MM.1S (cell line): ENCODE measurements around the gene DMBT1.

Source experiments
- EZH2 ChIP-seq: fragments of 300-600 bp; sonication (generic); optimal IDR thresholded peaks from 2 replicates; pipeline ENCODE3; 2017; ENCODE audit warnings: low read depth, mild to moderate bottlenecking, antibody characterized with exemption, low read length, mixed read lengths
- EZH2phosphoT487 ChIP-seq: fragments of 300-600 bp; sonication (generic); IDR thresholded peaks from 2 replicates; pipeline ENCODE4 v1.6.1; 2018; ENCODE audit warnings: antibody characterized with exemption, low read length
- TF ChIP-seq, protein P1 (sequence below): fragments of 300-600 bp; sonication (generic); IDR thresholded peaks from 2 replicates; pipeline ENCODE4 v1.5.1; 2016; ENCODE audit warnings: antibody characterized with exemption, low read length, mixed read lengths

DNA sequence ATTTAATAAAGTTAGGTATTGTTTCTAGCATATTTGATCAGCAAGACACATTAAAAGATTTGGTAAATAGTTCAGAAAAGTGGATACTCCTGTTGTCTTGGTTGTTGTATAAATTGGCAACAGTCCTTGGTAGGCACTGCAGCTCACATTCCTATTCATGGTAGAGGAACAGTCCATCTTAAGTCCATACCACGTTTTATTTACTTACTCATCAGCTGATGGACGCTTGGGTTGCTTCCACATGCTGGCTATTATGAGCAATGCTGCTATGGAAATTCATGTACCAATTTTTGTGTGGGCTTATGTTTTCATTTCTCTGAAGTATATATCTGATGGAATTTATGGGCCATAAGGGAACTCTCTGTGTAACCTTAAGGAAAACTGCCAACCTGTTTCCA lies 95.8 kb downstream of the DMBT1 start:
- TF ChIP-seq, protein P1, sequence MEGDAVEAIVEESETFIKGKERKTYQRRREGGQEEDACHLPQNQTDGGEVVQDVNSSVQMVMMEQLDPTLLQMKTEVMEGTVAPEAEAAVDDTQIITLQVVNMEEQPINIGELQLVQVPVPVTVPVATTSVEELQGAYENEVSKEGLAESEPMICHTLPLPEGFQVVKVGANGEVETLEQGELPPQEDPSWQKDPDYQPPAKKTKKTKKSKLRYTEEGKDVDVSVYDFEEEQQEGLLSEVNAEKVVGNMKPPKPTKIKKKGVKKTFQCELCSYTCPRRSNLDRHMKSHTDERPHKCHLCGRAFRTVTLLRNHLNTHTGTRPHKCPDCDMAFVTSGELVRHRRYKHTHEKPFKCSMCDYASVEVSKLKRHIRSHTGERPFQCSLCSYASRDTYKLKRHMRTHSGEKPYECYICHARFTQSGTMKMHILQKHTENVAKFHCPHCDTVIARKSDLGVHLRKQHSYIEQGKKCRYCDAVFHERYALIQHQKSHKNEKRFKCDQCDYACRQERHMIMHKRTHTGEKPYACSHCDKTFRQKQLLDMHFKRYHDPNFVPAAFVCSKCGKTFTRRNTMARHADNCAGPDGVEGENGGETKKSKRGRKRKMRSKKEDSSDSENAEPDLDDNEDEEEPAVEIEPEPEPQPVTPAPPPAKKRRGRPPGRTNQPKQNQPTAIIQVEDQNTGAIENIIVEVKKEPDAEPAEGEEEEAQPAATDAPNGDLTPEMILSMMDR, result no peak
- TF ChIP-seq EZH2phosphoT487 (no peak), EZH2 (no peak)
